Fibroblast of lung (primary cell): ENCODE measurements around the gene PHETA1.

Experiments
- CTCF ChIP-seq, 2 donors: IDR thresholded peaks in 1 of 2; conservative IDR thresholded peaks in 1 of 2; 1 replicate in 1 of 2; 2 replicates in 1 of 2; pipeline ENCODE4 v1.5.1; 2011 to 2012; ENCODE audit warnings: low read length in 2 of 2, control low read depth in 1 of 2, inconsistent platforms in 1 of 2, low read depth in 1 of 2, mild to moderate bottlenecking in 1 of 2
- EZH2 ChIP-seq: IDR thresholded peaks from 2 replicates; pipeline ENCODE4 v1.5.1; 2012; ENCODE audit warnings: low read length, control low read depth, mild to moderate bottlenecking; ENCODE audit errors: missing control alignments

GRCh38 chr12:111353603-111354295, 15.1 kb downstream of the PHETA1 start:
- no peak for TF ChIP-seq CTCF (conservative IDR thresholded peaks at IDR 0.05 in 1 of 2, IDR thresholded peaks at IDR 0.05 in 1 of 2; ENCODE audit: low read depth in 1 of 2, low read length in 2 of 2)
- no peak for TF ChIP-seq EZH2
